22Rv1 (cell line): ENCODE data around the gene DCDC1.

Source experiments
- H3K27ac ChIP-seq: fragments of 450-650 bp; 2 replicates; pipeline ENCODE4 v1.5.1; 2017
- ZFX ChIP-seq: fragments of 450-650 bp; IDR thresholded peaks from 2 replicates; pipeline ENCODE4 v1.6.1; 2017; ENCODE audit warnings: antibody characterized with exemption, borderline replicate concordance
- TF ChIP-seq, protein P1 (sequence below): fragments of 450-650 bp; IDR thresholded peaks from 2 replicates; pipeline ENCODE4 v1.5.1; 2017; ENCODE audit warnings: mild to moderate bottlenecking

DCDC1 gene

GRCh38 chr11:31408201-31408600 is 38.7 kb upstream of the DCDC1 start:
- TF ChIP-seq ZFX: no peak
- TF ChIP-seq, protein P1, sequence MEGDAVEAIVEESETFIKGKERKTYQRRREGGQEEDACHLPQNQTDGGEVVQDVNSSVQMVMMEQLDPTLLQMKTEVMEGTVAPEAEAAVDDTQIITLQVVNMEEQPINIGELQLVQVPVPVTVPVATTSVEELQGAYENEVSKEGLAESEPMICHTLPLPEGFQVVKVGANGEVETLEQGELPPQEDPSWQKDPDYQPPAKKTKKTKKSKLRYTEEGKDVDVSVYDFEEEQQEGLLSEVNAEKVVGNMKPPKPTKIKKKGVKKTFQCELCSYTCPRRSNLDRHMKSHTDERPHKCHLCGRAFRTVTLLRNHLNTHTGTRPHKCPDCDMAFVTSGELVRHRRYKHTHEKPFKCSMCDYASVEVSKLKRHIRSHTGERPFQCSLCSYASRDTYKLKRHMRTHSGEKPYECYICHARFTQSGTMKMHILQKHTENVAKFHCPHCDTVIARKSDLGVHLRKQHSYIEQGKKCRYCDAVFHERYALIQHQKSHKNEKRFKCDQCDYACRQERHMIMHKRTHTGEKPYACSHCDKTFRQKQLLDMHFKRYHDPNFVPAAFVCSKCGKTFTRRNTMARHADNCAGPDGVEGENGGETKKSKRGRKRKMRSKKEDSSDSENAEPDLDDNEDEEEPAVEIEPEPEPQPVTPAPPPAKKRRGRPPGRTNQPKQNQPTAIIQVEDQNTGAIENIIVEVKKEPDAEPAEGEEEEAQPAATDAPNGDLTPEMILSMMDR: no peak
- H3K27ac ChIP-seq: no peak overlapping the region

- no peak for TF ChIP-seq ZFX
- TF ChIP-seq, protein P1: no peak
- H3K27ac ChIP-seq: no peak overlapping the region
Observed at GRCh38 chr11:31404614-31405013, 35.1 kb upstream of the DCDC1 start.

DNA sequence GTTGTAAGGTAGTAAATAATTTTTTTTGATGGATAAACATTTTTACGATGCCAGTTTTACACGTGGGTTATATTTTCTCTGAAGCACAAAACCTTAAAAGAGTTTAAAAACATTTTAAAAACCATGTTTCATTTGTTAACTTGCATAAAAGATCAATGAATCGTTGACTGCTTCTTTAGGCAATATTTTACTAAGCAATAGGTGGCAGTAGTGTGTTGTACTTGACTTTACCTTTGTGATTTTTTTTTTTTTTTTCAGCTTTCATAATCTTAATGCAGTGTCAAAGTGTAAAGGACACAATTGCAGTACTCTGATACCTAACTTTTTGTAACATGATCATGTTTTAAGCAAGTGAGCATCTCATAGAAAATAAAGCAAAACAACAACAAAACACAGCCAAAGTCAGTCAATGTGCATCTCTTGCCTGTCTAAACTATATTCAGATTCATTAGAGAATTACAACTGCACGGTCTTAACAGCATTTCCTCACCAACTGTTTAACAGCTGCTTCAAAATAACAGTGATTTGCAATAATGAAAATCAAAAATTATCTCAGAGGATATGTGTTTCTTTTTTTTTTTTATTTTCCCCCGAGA is 27.8 kb upstream of the DCDC1 start:
- no peak for TF ChIP-seq ZFX
- TF ChIP-seq, protein P1: peak; percentile 78
- no peak overlapping the region for H3K27ac ChIP-seq

DNA sequence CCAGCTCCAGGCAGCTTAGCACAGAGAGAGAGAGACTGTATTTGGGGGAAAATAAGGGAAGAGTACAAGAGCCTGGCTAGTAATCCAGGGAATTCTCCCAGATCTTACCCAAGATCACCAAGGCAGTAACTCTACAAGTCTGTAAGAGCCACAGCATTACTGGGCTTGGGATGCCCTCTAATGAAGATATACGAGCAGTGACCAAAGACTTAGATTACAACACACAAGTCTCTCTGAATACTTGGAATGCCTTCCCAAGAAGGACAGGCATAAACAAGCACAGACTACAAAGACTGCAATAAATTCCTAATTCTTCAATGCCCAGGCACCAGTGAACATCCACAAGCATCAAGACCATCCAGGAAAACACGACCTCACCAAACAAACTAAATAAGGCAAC is 17.8 kb upstream of the DCDC1 start:
- TF ChIP-seq, protein P1: no peak
- TF ChIP-seq ZFX: no peak
- H3K27ac ChIP-seq: no peak overlapping the region

DNA sequence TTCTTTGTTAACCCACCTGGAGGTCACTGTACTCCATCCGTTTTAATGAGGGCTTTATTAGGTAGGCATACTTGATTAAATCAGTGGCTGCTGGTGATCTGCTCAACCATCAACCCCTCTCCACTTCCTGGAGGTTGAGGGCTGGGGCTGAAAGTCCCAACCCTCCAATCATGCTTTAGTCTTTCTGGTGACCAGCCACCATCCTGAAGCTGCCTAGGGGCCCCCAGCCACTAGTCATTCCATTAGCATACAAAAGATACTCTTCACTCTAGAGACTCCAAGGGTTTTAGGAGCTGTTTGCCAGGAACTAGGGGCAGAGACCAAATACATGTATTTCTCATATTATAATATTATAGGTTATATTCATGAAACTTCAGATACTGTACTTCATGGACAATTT is 13.6 kb upstream of the DCDC1 start:
- no peak for TF ChIP-seq ZFX
- H3K27ac ChIP-seq: no peak overlapping the region

GRCh38 chr11:31375879-31376278 is 6.3 kb upstream of the DCDC1 start:
- TF ChIP-seq ZFX: no peak
- TF ChIP-seq, protein P1: no peak
- no peak overlapping the region for H3K27ac ChIP-seq

DNA sequence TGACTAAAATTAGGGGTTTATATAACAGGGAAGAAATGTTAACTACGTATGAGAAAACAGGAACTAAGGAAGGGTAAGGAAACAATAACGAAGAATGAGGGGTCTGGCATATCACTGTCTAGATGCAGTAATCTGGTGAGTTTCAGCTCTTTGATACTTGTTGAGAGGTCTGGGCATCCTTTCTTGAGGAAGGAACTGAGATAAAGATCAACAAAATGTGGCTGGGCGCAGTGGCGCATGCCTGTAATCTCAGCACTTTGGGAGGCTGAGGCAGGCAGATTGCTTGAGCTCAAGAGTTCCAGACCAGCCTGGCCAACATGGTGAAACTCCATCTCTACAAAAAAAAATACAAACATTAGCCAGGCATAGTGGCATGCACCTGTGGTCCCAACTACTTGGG is 2.7 kb downstream of the DCDC1 start:
- no peak overlapping the region for H3K27ac ChIP-seq
- TF ChIP-seq, protein P1: no peak
- TF ChIP-seq ZFX: no peak

GRCh38 chr11:31361743-31362142 is 7.8 kb downstream of the DCDC1 start:
- no peak overlapping the region for H3K27ac ChIP-seq
- TF ChIP-seq, protein P1: no peak
- no peak for TF ChIP-seq ZFX
